Skin epidermis (tissue), 12 donors: ENCODE measurements around the gene ZNF521.
A peak's percentile ranks its signal among the peaks of the same experiment; 100 is the strongest.

Experiments
- H3K27ac ChIP-seq, 21 experiments: fragments of 200-600 bp; sonication (generic) in 11 of 21; one replicate each; pipeline ENCODE4 v1.5.0; 2020; ENCODE audit warnings: mild to moderate bottlenecking in 3 of 21, inconsistent platforms in 2 of 21, moderate library complexity in 2 of 21
- H3K4me3 ChIP-seq, 7 experiments: fragments of 200-600 bp; sonication (generic) in 2 of 7; one replicate each; pipeline ENCODE4 v1.5.0; 2020; ENCODE audit warnings: inconsistent platforms in 2 of 7, mild to moderate bottlenecking in 2 of 7, moderate library complexity in 1 of 7

Gene ZNF521

GRCh38 chr18:25112821-25113434 is 239.0 kb downstream of the ZNF521 start:
- no peak overlapping the region for H3K4me3 ChIP-seq
- no peak overlapping the region for H3K27ac ChIP-seq

- no peak overlapping the region for H3K27ac ChIP-seq
- no peak overlapping the region for H3K4me3 ChIP-seq
These were observed 240.3 kb downstream of the ZNF521 start for GRCh38 chr18:25111377-25112288.

GRCh38 chr18:25109484-25109883 is 242.5 kb downstream of the ZNF521 start:
- H3K27ac ChIP-seq: no peak overlapping the region
- no peak overlapping the region for H3K4me3 ChIP-seq

GRCh38 chr18:25103468-25104155 is 248.4 kb downstream of the ZNF521 start:
- Histone ChIP-seq H3K4me3 (no peak overlapping the region), H3K27ac (peak overlapping the region in 3 of 21 experiments; percentile 17 to 56 (median 20))

GRCh38 chr18:25102662-25103061 is 249.3 kb downstream of the ZNF521 start:
- Histone ChIP-seq H3K27ac (peak overlapping the region in 4 of 21 experiments; percentile 2 to 56 (median 24)), H3K4me3 (no peak overlapping the region)

- Histone ChIP-seq H3K4me3 (no peak overlapping the region), H3K27ac (peak overlapping the region in 1 of 21 experiments; percentile 30)
These were observed 251.5 kb downstream of the ZNF521 start for GRCh38 chr18:25100418-25100817.

GRCh38 chr18:25099895-25100294 is 252.1 kb downstream of the ZNF521 start:
- Histone ChIP-seq H3K27ac (peak overlapping the region in 1 of 21 experiments; percentile 9), H3K4me3 (no peak overlapping the region)

- Histone ChIP-seq H3K27ac (peak overlapping the region in 3 of 21 experiments; percentile 23 to 61 (median 25)), H3K4me3 (no peak overlapping the region)
These were observed 254.4 kb downstream of the ZNF521 start for GRCh38 chr18:25097569-25098056.

- H3K27ac ChIP-seq: peak overlapping the region in 4 of 21 experiments; percentile 25 to 61 (median 36)
- H3K4me3 ChIP-seq: no peak overlapping the region
These were observed 254.9 kb downstream of the ZNF521 start for GRCh38 chr18:25097057-25097456.

- Histone ChIP-seq H3K4me3 (no peak overlapping the region), H3K27ac (no peak overlapping the region)
These were observed 258.8 kb downstream of the ZNF521 start for GRCh38 chr18:25093141-25093540.

GRCh38 chr18:25089470-25089869 is 262.5 kb downstream of the ZNF521 start:
- H3K4me3 ChIP-seq: no peak overlapping the region
- H3K27ac ChIP-seq: no peak overlapping the region

- H3K27ac ChIP-seq: no peak overlapping the region
These were observed 265.1 kb downstream of the ZNF521 start for GRCh38 chr18:25086876-25087275.

GRCh38 chr18:25081001-25081400 is 271.0 kb downstream of the ZNF521 start:
- no peak overlapping the region for H3K4me3 ChIP-seq

More at GRCh38 chr18:25086876-25087275, 265.1 kb downstream of the ZNF521 start:
- no peak overlapping the region for H3K4me3 ChIP-seq

GRCh38 chr18:25080211-25080610 is 271.8 kb downstream of the ZNF521 start:
- Histone ChIP-seq H3K27ac (no peak overlapping the region), H3K4me3 (no peak overlapping the region)

More at GRCh38 chr18:25081001-25081400, 271.0 kb downstream of the ZNF521 start:
- H3K27ac ChIP-seq: no peak overlapping the region

- no peak overlapping the region for H3K27ac ChIP-seq
These were observed 273.8 kb downstream of the ZNF521 start for GRCh38 chr18:25077944-25078723.

GRCh38 chr18:25077038-25077943 is 274.7 kb downstream of the ZNF521 start:
- Histone ChIP-seq H3K27ac (peak overlapping the region in 2 of 21 experiments; percentile 23 to 51), H3K4me3 (no peak overlapping the region)

More at GRCh38 chr18:25077944-25078723, 273.8 kb downstream of the ZNF521 start:
- H3K4me3 ChIP-seq: no peak overlapping the region

GRCh38 chr18:25075783-25076182 is 276.2 kb downstream of the ZNF521 start:
- no peak overlapping the region for H3K4me3 ChIP-seq
- H3K27ac ChIP-seq: peak overlapping the region in 4 of 21 experiments; percentile 7 to 23 (median 14)

GRCh38 chr18:25075331-25075730 is 276.6 kb downstream of the ZNF521 start:
- Histone ChIP-seq H3K4me3 (no peak overlapping the region), H3K27ac (peak overlapping the region in 4 of 21 experiments; percentile 7 to 23 (median 14))
